Measurements from ENCODE around the gene MYL2. TPM values are rescaled to one million over a fixed set of nuclear protein-coding genes. Genes with fewer than 3 reads are reported as not detected.

Gene MYL2
- polyA plus RNA-seq, 1 donor (not counting 4 experiments of a cell fraction or from before 2014, with no cell fraction given): 0.08 TPM

DNA sequence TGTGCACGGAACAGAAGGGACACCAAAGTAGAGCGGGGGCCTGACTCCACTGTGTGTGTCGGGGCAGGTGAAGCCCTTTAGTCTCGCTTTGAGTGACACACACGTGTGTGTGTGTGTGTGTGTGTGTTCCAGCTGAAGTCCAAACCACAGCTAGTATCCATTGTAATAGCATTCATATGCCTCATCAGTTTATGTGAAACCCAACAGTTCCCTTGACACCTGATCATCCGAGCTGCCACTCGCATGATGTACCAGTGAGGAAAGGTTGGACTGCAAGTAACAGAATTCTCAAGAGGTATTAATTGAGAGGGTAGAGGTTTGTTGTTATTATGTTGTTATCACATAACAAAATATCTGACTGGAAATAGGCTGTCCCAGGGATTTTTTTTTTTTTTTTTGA, 57.2 kb downstream of the MYL2 start:
- no peaks in the 10 kb centered on the region for H3K27me3 ChIP-seq (ENCODE audit: control insufficient read depth, extremely low read depth, insufficient read depth, low read length)
- H4K20me1 ChIP-seq (ENCODE audit: control insufficient read depth, extremely low read depth, insufficient read depth, low read length): no peaks in the 10 kb centered on the region
- no peak for FAIRE-seq
- H3K79me2 ChIP-seq (ENCODE audit: control insufficient read depth, insufficient read depth, low read length): no peaks in the 10 kb centered on the region
- H3K9me3 ChIP-seq (ENCODE audit: control insufficient read depth, low read depth, low read length): no peaks in the 10 kb centered on the region
- H2AFZ ChIP-seq (ENCODE audit: control insufficient read depth, low read length): no peak overlapping the region
- H3K4me3 ChIP-seq (ENCODE audit: control insufficient read depth in 2 of 3, extremely low read depth in 1 of 3, insufficient read depth in 2 of 3, low read depth in 1 of 3, low read length in 3 of 3): no peak overlapping the region
- no peaks in the 10 kb centered on the region for H3K9me1 ChIP-seq (ENCODE audit: control insufficient read depth, extremely low read depth, insufficient read depth, low read length)
- H3K4me1 ChIP-seq (ENCODE audit: control insufficient read depth, extremely low read depth, insufficient read depth, low read length): no peaks in the 10 kb centered on the region
- no peak overlapping the region for H3K27ac ChIP-seq (ENCODE audit: control insufficient read depth, insufficient read depth, low read length)
- H3K36me3 ChIP-seq (ENCODE audit: control insufficient read depth in 2 of 2, extremely low read depth in 1 of 2, insufficient read depth in 2 of 2, low read length in 2 of 2): no peaks in the 10 kb centered on the region
- H3K9ac ChIP-seq (ENCODE audit: control insufficient read depth, extremely low read depth, insufficient read depth, low read length): no peak overlapping the region
- H3K4me2 ChIP-seq (ENCODE audit: control insufficient read depth, extremely low read depth, insufficient read depth, low read depth, low read length): no peak overlapping the region
- dilution Hi-C loops (cut with MboI; ENCODE audit: extremely low pct_ligation_motif_present, low sequenced_read_pairs): no loop called here
- no peak for DNase-seq (ENCODE audit: low read depth, low spot score)
- TF ChIP-seq, protein P1, sequence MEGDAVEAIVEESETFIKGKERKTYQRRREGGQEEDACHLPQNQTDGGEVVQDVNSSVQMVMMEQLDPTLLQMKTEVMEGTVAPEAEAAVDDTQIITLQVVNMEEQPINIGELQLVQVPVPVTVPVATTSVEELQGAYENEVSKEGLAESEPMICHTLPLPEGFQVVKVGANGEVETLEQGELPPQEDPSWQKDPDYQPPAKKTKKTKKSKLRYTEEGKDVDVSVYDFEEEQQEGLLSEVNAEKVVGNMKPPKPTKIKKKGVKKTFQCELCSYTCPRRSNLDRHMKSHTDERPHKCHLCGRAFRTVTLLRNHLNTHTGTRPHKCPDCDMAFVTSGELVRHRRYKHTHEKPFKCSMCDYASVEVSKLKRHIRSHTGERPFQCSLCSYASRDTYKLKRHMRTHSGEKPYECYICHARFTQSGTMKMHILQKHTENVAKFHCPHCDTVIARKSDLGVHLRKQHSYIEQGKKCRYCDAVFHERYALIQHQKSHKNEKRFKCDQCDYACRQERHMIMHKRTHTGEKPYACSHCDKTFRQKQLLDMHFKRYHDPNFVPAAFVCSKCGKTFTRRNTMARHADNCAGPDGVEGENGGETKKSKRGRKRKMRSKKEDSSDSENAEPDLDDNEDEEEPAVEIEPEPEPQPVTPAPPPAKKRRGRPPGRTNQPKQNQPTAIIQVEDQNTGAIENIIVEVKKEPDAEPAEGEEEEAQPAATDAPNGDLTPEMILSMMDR (optimal IDR thresholded peaks at IDR 0.05 in 1 of 3, IDR thresholded peaks at IDR 0.05 in 1 of 3, conservative IDR thresholded peaks at IDR 0.05 in 1 of 3; ENCODE audit: extremely low read depth in 1 of 3, insufficient read depth in 2 of 3, low read length in 3 of 3): no peak
- TF ChIP-seq EZH2 (IDR thresholded peaks at IDR 0.05; ENCODE audit: low read length): no peak

DNA sequence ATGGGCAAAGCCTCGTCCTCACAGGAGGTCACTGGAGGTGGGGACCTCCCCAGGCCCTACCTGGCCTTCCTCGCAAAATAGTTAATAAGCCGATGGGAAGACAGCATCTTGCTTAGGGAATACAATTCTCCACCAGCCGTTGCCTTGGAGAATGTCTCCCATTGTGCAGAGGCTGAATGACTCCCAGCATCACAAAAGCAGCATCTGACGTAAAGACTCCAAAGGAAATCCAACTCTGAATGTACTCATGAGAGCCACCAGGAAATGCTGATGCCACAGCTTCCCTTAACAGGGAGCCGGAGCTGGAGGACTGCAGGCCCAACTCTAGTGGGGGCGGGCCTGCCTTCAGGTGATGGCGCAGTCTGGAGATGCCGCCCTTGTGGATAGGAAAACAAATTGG, 58.0 kb downstream of the MYL2 start:
- Histone ChIP-seq H3K79me2 (ENCODE audit: control insufficient read depth, insufficient read depth, low read length) (no peaks in the 10 kb centered on the region), H3K27ac (ENCODE audit: control insufficient read depth, insufficient read depth, low read length) (no peak overlapping the region), H3K4me3 (ENCODE audit: control insufficient read depth in 2 of 3, extremely low read depth in 1 of 3, insufficient read depth in 2 of 3, low read depth in 1 of 3, low read length in 3 of 3) (no peak overlapping the region), H3K9me1 (ENCODE audit: control insufficient read depth, extremely low read depth, insufficient read depth, low read length) (no peaks in the 10 kb centered on the region), H3K4me2 (ENCODE audit: control insufficient read depth, extremely low read depth, insufficient read depth, low read depth, low read length) (no peak overlapping the region), H3K4me1 (ENCODE audit: control insufficient read depth, extremely low read depth, insufficient read depth, low read length) (no peaks in the 10 kb centered on the region), H3K27me3 (ENCODE audit: control insufficient read depth, extremely low read depth, insufficient read depth, low read length) (no peaks in the 10 kb centered on the region), H3K36me3 (ENCODE audit: control insufficient read depth in 2 of 2, extremely low read depth in 1 of 2, insufficient read depth in 2 of 2, low read length in 2 of 2) (no peaks in the 10 kb centered on the region), H4K20me1 (ENCODE audit: control insufficient read depth, extremely low read depth, insufficient read depth, low read length) (no peaks in the 10 kb centered on the region), H3K9me3 (ENCODE audit: control insufficient read depth, low read depth, low read length) (no peaks in the 10 kb centered on the region), H2AFZ (ENCODE audit: control insufficient read depth, low read length) (no peak overlapping the region), H3K9ac (ENCODE audit: control insufficient read depth, extremely low read depth, insufficient read depth, low read length) (no peak overlapping the region)
- DNase-seq (ENCODE audit: low read depth, low spot score) (no peak), FAIRE-seq (no peak)
- TF ChIP-seq, protein P1 (optimal IDR thresholded peaks at IDR 0.05 in 1 of 3, IDR thresholded peaks at IDR 0.05 in 1 of 3, conservative IDR thresholded peaks at IDR 0.05 in 1 of 3; ENCODE audit: extremely low read depth in 1 of 3, insufficient read depth in 2 of 3, low read length in 3 of 3): no peak
- TF ChIP-seq EZH2 (IDR thresholded peaks at IDR 0.05; ENCODE audit: low read length): no peak
- dilution Hi-C loops (cut with MboI; ENCODE audit: extremely low pct_ligation_motif_present, low sequenced_read_pairs): no loop called here
